Measurements from ENCODE around the gene GALNT7.
A peak's percentile ranks its signal among the peaks of the same experiment; 100 is the strongest.
"Not testable (repeated sequence)": the region's sequence is repeated elsewhere in the genome, so short reads cannot be mapped to it uniquely, and the experiment has no call there.

Gene GALNT7

DNA sequence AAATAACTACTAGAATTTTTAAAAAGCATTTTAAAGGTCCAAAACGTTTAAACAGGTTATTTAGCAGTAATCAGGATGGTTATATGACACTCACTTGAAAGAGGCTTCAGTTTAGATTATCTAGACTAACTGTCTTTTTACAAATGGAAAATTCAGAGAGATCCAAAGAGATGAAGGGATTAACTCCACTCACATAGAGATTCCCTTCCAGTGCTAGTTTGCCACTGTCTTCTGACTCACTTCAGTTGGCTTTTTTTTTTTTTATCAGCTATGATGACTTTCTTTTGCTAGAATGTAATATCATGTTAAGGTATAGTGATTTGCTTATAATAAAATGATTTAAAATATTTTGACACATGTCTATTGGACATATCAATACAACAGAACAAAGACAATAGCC is 43.8 kb downstream of the GALNT7 start:
- Mint-ChIP-seq H3K9me3 (no peaks in the 10 kb centered on the region), H3K27ac (ENCODE audit: low read depth) (no peak overlapping the region), H3K4me3 (no peak overlapping the region), H3K4me1 (no peaks in the 10 kb centered on the region), H3K36me3 (ENCODE audit: insufficient read depth) (peaks cover 1% of the 10 kb centered on the region), H3K27me3 (no peaks in the 10 kb centered on the region)
- no peak for DNase-seq (ENCODE audit: low spot score in 2 of 2)
- ATAC-seq (replicated peaks; ENCODE audit: extremely low read depth, poor library complexity, severe bottlenecking): no peak

DNA sequence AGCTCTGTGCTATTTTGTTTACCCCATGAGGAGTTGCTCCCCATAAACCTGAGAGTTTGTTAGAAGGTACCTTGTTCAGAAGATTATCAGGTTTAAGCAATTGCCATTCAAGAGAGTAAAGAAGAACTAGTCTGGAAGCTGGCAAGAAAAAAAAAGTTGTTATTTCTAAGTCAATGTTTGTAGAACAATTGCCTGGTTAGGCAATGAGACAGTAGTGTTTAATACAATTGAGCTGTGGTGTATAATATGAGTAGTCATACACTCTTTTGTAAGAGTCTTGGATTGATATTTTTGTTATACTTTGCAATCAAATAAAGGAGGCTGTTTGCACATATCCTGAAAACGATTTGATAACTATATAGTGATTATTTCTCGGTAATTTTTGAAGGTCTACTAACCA is 44.7 kb downstream of the GALNT7 start:
- Mint-ChIP-seq H3K36me3 (ENCODE audit: insufficient read depth) (peaks cover 1% of the 10 kb centered on the region), H3K4me1 (no peaks in the 10 kb centered on the region), H3K27ac (ENCODE audit: low read depth) (no peak overlapping the region), H3K27me3 (no peaks in the 10 kb centered on the region), H3K9me3 (no peaks in the 10 kb centered on the region), H3K4me3 (no peak overlapping the region)
- DNase-seq (ENCODE audit: low spot score in 2 of 2) (no peak), ATAC-seq (replicated peaks; ENCODE audit: extremely low read depth, poor library complexity, severe bottlenecking) (no peak)

DNA sequence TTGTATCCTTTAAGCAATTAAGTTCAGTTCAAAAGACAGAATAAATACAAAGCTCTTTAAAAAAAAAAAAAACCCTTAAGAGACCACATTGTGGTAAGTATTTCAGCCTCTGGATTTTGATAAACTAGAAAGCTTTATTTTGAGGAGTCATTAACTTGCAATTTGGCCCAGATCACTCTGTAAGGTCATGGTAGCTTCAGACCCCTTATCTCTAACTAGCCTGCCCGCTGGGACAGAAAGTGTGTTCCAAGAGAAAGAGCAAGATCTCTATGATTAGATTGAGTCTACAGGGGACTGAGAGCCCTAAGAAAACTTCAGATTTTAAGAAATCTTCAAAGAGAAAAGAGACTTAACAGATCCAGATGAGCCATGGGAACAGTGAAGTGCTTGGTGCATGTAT is 45.6 kb downstream of the GALNT7 start:
- Mint-ChIP-seq H3K27me3 (no peaks in the 10 kb centered on the region), H3K4me3 (no peak overlapping the region), H3K4me1 (peaks cover 4% of the 10 kb centered on the region), H3K36me3 (ENCODE audit: insufficient read depth) (peaks cover 1% of the 10 kb centered on the region), H3K27ac (ENCODE audit: low read depth) (no peak overlapping the region), H3K9me3 (no peaks in the 10 kb centered on the region)
- ATAC-seq (replicated peaks; ENCODE audit: extremely low read depth, poor library complexity, severe bottlenecking): no peak
- no peak for DNase-seq (ENCODE audit: low spot score in 2 of 2)

DNA sequence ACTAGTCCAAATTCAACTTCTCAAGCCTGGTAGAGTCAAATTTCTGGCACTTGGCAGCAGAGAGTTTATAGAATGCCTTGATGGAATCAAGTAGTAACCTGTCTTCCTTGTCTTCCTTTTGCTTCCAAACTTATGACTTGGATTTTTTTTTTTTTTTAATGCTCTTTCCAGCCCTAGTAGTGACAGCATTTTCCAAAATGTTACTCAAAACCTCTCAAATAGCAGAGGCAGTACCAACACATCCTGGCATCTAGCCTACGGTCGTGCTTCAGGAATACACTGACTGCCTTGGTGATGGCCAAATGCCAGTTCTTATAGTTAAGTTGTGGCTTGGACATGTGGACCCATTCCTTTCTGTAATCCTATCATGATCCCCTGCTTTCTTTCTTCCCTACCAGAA is 46.0 kb downstream of the GALNT7 start:
- H3K27me3 Mint-ChIP-seq: no peaks in the 10 kb centered on the region
- H3K36me3 Mint-ChIP-seq (ENCODE audit: insufficient read depth): peaks cover 1% of the 10 kb centered on the region
- ATAC-seq (replicated peaks; ENCODE audit: extremely low read depth, poor library complexity, severe bottlenecking): no peak
- H3K4me1 Mint-ChIP-seq: peaks cover 8% of the 10 kb centered on the region
- no peak overlapping the region for H3K4me3 Mint-ChIP-seq
- H3K27ac Mint-ChIP-seq (ENCODE audit: low read depth): no peak overlapping the region
- DNase-seq (ENCODE audit: low spot score in 2 of 2): no peak
- H3K9me3 Mint-ChIP-seq: no peaks in the 10 kb centered on the region

- ATAC-seq (replicated peaks; ENCODE audit: extremely low read depth, poor library complexity, severe bottlenecking) (no peak), DNase-seq (ENCODE audit: low spot score in 2 of 2) (no peak)
- H3K27ac Mint-ChIP-seq (ENCODE audit: low read depth): no peak overlapping the region
- no peak overlapping the region for H3K4me3 Mint-ChIP-seq
- H3K27me3 Mint-ChIP-seq: no peaks in the 10 kb centered on the region
- peaks cover 14% of the 10 kb centered on the region for H3K4me1 Mint-ChIP-seq
- no peaks in the 10 kb centered on the region for H3K36me3 Mint-ChIP-seq (ENCODE audit: insufficient read depth)
- H3K9me3 Mint-ChIP-seq: no peaks in the 10 kb centered on the region
These were observed 48.5 kb downstream of the GALNT7 start for GRCh38 chr4:173217075-173217474.

DNA sequence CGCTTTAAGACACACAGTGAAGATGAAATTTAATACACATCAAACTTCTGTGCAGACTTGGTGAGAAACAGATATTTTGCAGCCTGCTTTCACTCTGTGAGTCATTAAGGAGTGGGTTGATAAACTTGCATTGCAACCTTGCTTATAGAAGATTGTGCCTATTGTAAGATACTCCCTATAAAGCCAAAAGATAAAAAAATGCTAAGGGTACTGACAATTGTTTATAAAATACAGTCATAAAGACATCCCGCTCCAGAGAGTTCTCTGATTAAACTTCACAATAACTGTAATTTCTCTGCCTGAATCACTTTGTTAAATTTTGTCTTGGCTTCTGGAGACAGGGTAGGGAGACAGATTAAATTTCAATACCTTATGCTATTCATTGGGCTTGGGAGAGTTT is 49.1 kb downstream of the GALNT7 start:
- Mint-ChIP-seq H3K27ac (ENCODE audit: low read depth) (no peak overlapping the region), H3K4me3 (no peak overlapping the region), H3K27me3 (no peaks in the 10 kb centered on the region), H3K36me3 (ENCODE audit: insufficient read depth) (no peaks in the 10 kb centered on the region), H3K4me1 (peaks cover 14% of the 10 kb centered on the region), H3K9me3 (no peaks in the 10 kb centered on the region)
- no peak for ATAC-seq (replicated peaks; ENCODE audit: extremely low read depth, poor library complexity, severe bottlenecking)
- no peak for DNase-seq (ENCODE audit: low spot score in 2 of 2)

- H3K27ac Mint-ChIP-seq (ENCODE audit: low read depth): no peak overlapping the region
- H3K36me3 Mint-ChIP-seq (ENCODE audit: insufficient read depth): no peaks in the 10 kb centered on the region
- no peaks in the 10 kb centered on the region for H3K9me3 Mint-ChIP-seq
- H3K4me3 Mint-ChIP-seq: no peak overlapping the region
- H3K27me3 Mint-ChIP-seq: no peaks in the 10 kb centered on the region
- H3K4me1 Mint-ChIP-seq: peaks cover 16% of the 10 kb centered on the region
- ATAC-seq (replicated peaks; ENCODE audit: extremely low read depth, poor library complexity, severe bottlenecking) (no peak), DNase-seq (ENCODE audit: low spot score in 2 of 2) (no peak)
These were observed 50.0 kb downstream of the GALNT7 start for GRCh38 chr4:173218411-173219125.

GRCh38 chr4:173219126-173219437 is 50.5 kb downstream of the GALNT7 start:
- DNase-seq (ENCODE audit: low spot score in 2 of 2); ATAC-seq (replicated peaks; ENCODE audit: extremely low read depth, poor library complexity, severe bottlenecking); H3K36me3 Mint-ChIP-seq (ENCODE audit: insufficient read depth); H3K27me3 Mint-ChIP-seq; H3K9me3 Mint-ChIP-seq; H3K4me3 Mint-ChIP-seq; H3K27ac Mint-ChIP-seq (ENCODE audit: low read depth): not testable (repeated sequence)
- peaks cover 20% of the 10 kb centered on the region for H3K4me1 Mint-ChIP-seq

DNA sequence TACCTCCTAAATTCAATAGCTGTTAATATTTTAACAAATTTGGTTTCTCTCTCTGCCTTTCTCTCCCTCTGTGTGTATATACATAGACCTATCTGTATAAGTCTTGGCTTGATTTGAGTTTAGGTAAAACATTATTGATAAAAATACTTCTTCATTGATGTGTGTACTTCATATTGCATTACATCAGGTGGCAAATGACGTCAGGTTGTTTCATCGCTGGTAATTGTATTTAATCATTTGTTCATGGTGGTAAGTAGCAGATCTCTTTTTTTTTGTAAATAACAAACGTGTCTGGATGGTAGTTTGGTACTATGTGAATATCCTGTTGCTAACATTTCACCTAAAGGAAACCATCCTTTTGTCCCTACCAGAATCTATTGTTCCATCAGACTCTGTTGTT is 55.1 kb downstream of the GALNT7 start:
- Mint-ChIP-seq H3K27ac (ENCODE audit: low read depth) (no peak overlapping the region), H3K27me3 (no peaks in the 10 kb centered on the region), H3K36me3 (ENCODE audit: insufficient read depth) (peaks cover 2% of the 10 kb centered on the region), H3K4me1 (peaks cover 20% of the 10 kb centered on the region), H3K4me3 (no peak overlapping the region), H3K9me3 (no peaks in the 10 kb centered on the region)
- ATAC-seq (replicated peaks; ENCODE audit: extremely low read depth, poor library complexity, severe bottlenecking) (no peak), DNase-seq (ENCODE audit: low spot score in 2 of 2) (no peak)

- ATAC-seq (replicated peaks; ENCODE audit: extremely low read depth, poor library complexity, severe bottlenecking) (no peak), DNase-seq (ENCODE audit: low spot score in 2 of 2) (no peak)
- Mint-ChIP-seq H3K9me3 (no peaks in the 10 kb centered on the region), H3K36me3 (ENCODE audit: insufficient read depth) (peaks cover 2% of the 10 kb centered on the region), H3K4me3 (no peak overlapping the region), H3K4me1 (peaks cover 7% of the 10 kb centered on the region), H3K27me3 (no peaks in the 10 kb centered on the region), H3K27ac (ENCODE audit: low read depth) (no peak overlapping the region)
These were observed 57.8 kb downstream of the GALNT7 start for GRCh38 chr4:173226401-173226888.

DNA sequence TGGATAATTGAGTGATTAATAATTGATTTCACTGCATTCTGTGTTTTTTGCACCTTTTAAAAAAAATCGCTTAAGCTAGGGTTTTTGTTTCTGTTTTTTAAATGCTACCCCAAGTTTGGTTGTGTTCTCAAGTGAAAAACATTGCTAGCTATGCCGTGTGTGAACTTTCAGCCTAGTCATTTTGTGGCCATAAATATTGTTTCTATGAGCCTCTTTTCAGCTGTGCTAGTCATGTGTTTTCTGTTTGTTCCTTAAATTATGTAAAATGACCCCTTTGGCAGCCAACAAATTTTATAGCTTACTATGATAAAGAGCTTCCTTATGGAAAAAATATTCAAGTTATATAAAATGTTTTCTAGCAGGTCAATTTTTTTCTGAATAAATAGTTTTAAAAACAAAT is 59.1 kb downstream of the GALNT7 start:
- H3K4me1 Mint-ChIP-seq: peaks cover 14% of the 10 kb centered on the region
- H3K27me3 Mint-ChIP-seq: no peaks in the 10 kb centered on the region
- ATAC-seq (replicated peaks; ENCODE audit: extremely low read depth, poor library complexity, severe bottlenecking) (no peak), DNase-seq (ENCODE audit: low spot score in 2 of 2) (no peak)
- no peak overlapping the region for H3K4me3 Mint-ChIP-seq
- H3K36me3 Mint-ChIP-seq (ENCODE audit: insufficient read depth): peaks cover 2% of the 10 kb centered on the region
- no peak overlapping the region for H3K27ac Mint-ChIP-seq (ENCODE audit: low read depth)
- H3K9me3 Mint-ChIP-seq: no peaks in the 10 kb centered on the region

- DNase-seq (ENCODE audit: low spot score in 2 of 2) (no peak), ATAC-seq (replicated peaks; ENCODE audit: extremely low read depth, poor library complexity, severe bottlenecking) (no peak)
- H3K27me3 Mint-ChIP-seq: no peaks in the 10 kb centered on the region
- H3K27ac Mint-ChIP-seq (ENCODE audit: low read depth): no peak overlapping the region
- H3K4me1 Mint-ChIP-seq: peaks cover 8% of the 10 kb centered on the region
- H3K4me3 Mint-ChIP-seq: no peak overlapping the region
- H3K36me3 Mint-ChIP-seq (ENCODE audit: insufficient read depth): peaks cover 2% of the 10 kb centered on the region
- H3K9me3 Mint-ChIP-seq: no peaks in the 10 kb centered on the region
These were observed 61.5 kb downstream of the GALNT7 start for GRCh38 chr4:173230062-173230461.

- Mint-ChIP-seq H3K27ac (ENCODE audit: low read depth) (peak overlapping the region; percentile 3), H3K27me3 (no peaks in the 10 kb centered on the region), H3K4me1 (peaks cover 14% of the 10 kb centered on the region), H3K36me3 (ENCODE audit: insufficient read depth) (no peaks in the 10 kb centered on the region), H3K9me3 (no peaks in the 10 kb centered on the region), H3K4me3 (no peak overlapping the region)
- DNase-seq (ENCODE audit: low spot score in 2 of 2) (no peak), ATAC-seq (replicated peaks; ENCODE audit: extremely low read depth, poor library complexity, severe bottlenecking) (no peak)
These were observed 63.3 kb downstream of the GALNT7 start for GRCh38 chr4:173231916-173232315.

Data from central memory CD8-positive, alpha-beta T cell (primary cell).